Endothelial cell of umbilical vein (primary cell): ENCODE measurements around the gene CACNA2D3. TPM values are rescaled to one million over a fixed set of nuclear protein-coding genes. Genes with fewer than 3 reads are reported as not detected.

Source experiments
- BruUV-seq: library from RNA; stranded (reverse); fragments of 400-500 nt; replicated peaks from 2 replicates; lab custom pipeline; 2021; lab: Mats Ljungman, UMichigan
- CTCF ChIA-PET: fragments of 300-600, 350-600 bp; sonication (Branson Sonifier 250); formaldehyde crosslinking; loops from one replicate; lab custom pipeline; 2021; ENCODE audit warnings: antibody characterized with exemption, inconsistent platforms; lab: Charles Lee
- POLR2A ChIA-PET: fragments of 300-600, 350-600 bp; sonication (Branson Sonifier 250); formaldehyde crosslinking; loops from one replicate; lab custom pipeline; 2021; ENCODE audit warnings: antibody characterized with exemption, inconsistent platforms; lab: Charles Lee
- DNase-seq: peaks from one replicate; pipeline ENCODE4 v3.0.0-alpha.2; 2011; ENCODE audit warnings: low read depth, low spot score
- FAIRE-seq: peaks from 2 replicates; lab custom pipeline; 2011; peaks lifted over from hg19 to GRCh38; lab: Jason Lieb, UNC
- H2AFZ ChIP-seq: 2 replicates; pipeline ENCODE4 v1.6.0; 2012; ENCODE audit warnings: low read depth, low read length, control low read depth, inconsistent platforms
- H3K27ac ChIP-seq: 2 replicates; pipeline ENCODE4 v1.5.1; 2011; ENCODE audit warnings: low read depth, mild to moderate bottlenecking, control low read depth, low read length, moderate library complexity; ENCODE audit not compliant: insufficient read depth
- H3K27me3 ChIP-seq, 2 experiments: 2 replicates each; pipeline versions ENCODE4 v1.6.0 to v1.6.1; 2011; ENCODE audit warnings: low read length in 2 of 2, mixed read lengths in 1 of 2; ENCODE audit not compliant: control insufficient read depth in 2 of 2, insufficient read depth in 2 of 2
- H3K36me3 ChIP-seq, 2 experiments: 2 replicates in 1 of 2; 3 replicates in 1 of 2; pipeline ENCODE4 v1.5.1; 2011; ENCODE audit warnings: low read length in 2 of 2, mild to moderate bottlenecking in 1 of 2, moderate library complexity in 1 of 2; ENCODE audit not compliant: control insufficient read depth in 2 of 2, insufficient read depth in 2 of 2; ENCODE audit errors: extremely low read depth in 1 of 2
- H3K4me1 ChIP-seq: 3 replicates; pipeline ENCODE4 v1.5.1; 2011; ENCODE audit warnings: mild to moderate bottlenecking, low read length; ENCODE audit not compliant: control insufficient read depth, insufficient read depth; ENCODE audit errors: extremely low read depth
- H3K4me2 ChIP-seq: 2 replicates; pipeline ENCODE4 v1.6.1; 2011; ENCODE audit warnings: low read length, control low read depth, mixed read lengths; ENCODE audit not compliant: insufficient read depth
- H3K4me3 ChIP-seq, 3 experiments: fragments of 200-600 bp in 1 of 3; sonication (generic), shearing (Covaris generic) in 1 of 3; replicated peaks in 1 of 3; 2 replicates each; pipeline ENCODE4 v1.5.1; 2011 to 2016; ENCODE audit warnings: control low read depth in 3 of 3, low read length in 3 of 3, mild to moderate bottlenecking in 2 of 3, inconsistent platforms in 1 of 3, low read depth in 1 of 3, moderate library complexity in 1 of 3; ENCODE audit not compliant: insufficient read depth in 1 of 3
- H3K79me2 ChIP-seq: 2 replicates; pipeline ENCODE4 v1.6.0; 2012; ENCODE audit warnings: low read length, inconsistent platforms; ENCODE audit not compliant: control insufficient read depth, insufficient read depth
- H3K9ac ChIP-seq: replicated peaks from 2 replicates; pipeline ENCODE3; 2011; ENCODE audit warnings: low read length, control low read depth; ENCODE audit not compliant: insufficient read depth; ENCODE audit errors: extremely low read depth
- H3K9me1 ChIP-seq: replicated peaks from 3 replicates; pipeline ENCODE4 v1.6.0; 2011; ENCODE audit warnings: mild to moderate bottlenecking, low read length; ENCODE audit not compliant: control insufficient read depth, insufficient read depth; ENCODE audit errors: extremely low read depth
- H3K9me3 ChIP-seq: replicated peaks from 2 replicates; pipeline ENCODE4 v1.5.1; 2012; ENCODE audit warnings: low read length, inconsistent platforms; ENCODE audit not compliant: control insufficient read depth, insufficient read depth
- H4K20me1 ChIP-seq: replicated peaks from 2 replicates; pipeline ENCODE3; 2011; ENCODE audit warnings: mild to moderate bottlenecking, low read length; ENCODE audit not compliant: control insufficient read depth, insufficient read depth; ENCODE audit errors: extremely low read depth
- CTCF ChIP-seq, 2 donors: IDR thresholded peaks; 1 replicate in 1 of 2; 2 replicates in 1 of 2; pipeline ENCODE4 v1.5.1; 2011; ENCODE audit warnings: low read length in 2 of 2, mild to moderate bottlenecking in 2 of 2, moderate library complexity in 2 of 2, control low read depth in 1 of 2, inconsistent platforms in 1 of 2, low read depth in 1 of 2; ENCODE audit not compliant: insufficient read depth in 1 of 2; ENCODE audit errors: extremely low read depth in 1 of 2
- EZH2 ChIP-seq: IDR thresholded peaks from 2 replicates; pipeline ENCODE4 v1.6.1; 2012; ENCODE audit warnings: borderline replicate concordance, low read depth, mild to moderate bottlenecking, moderate library complexity, low read length, inconsistent platforms; ENCODE audit not compliant: severe bottlenecking
- FOS ChIP-seq: IDR thresholded peaks from 2 replicates; pipeline ENCODE4 v1.6.1; 2011; ENCODE audit warnings: mild to moderate bottlenecking, low read length, moderate library complexity, borderline replicate concordance; ENCODE audit not compliant: insufficient read depth
- GATA2 ChIP-seq: IDR thresholded peaks from 2 replicates; pipeline ENCODE4 v1.7.0; 2011; ENCODE audit warnings: low read depth, mild to moderate bottlenecking, moderate library complexity, mixed read lengths, low read length; ENCODE audit not compliant: insufficient read length, insufficient read depth
- JUN ChIP-seq: IDR thresholded peaks from 2 replicates; pipeline ENCODE4 v1.6.1; 2011; ENCODE audit warnings: borderline replicate concordance, low read depth; ENCODE audit not compliant: insufficient read length, insufficient read depth
- MAX ChIP-seq: IDR thresholded peaks from 2 replicates; pipeline ENCODE4 v1.6.1; 2011; ENCODE audit not compliant: insufficient read depth, insufficient read length
- MYC ChIP-seq: IDR thresholded peaks from one replicate; pipeline ENCODE4 v1.6.1; 2011; ENCODE audit warnings: mild to moderate bottlenecking, low read depth, low read length
- POLR2A ChIP-seq: IDR thresholded peaks from 2 replicates; pipeline ENCODE4 v1.6.1; 2012; ENCODE audit warnings: low read depth, mild to moderate bottlenecking, control low read depth, low read length
- POLR2AphosphoS5 ChIP-seq: IDR thresholded peaks from 2 replicates; pipeline ENCODE4 v1.6.1; 2012; ENCODE audit warnings: low read depth, mild to moderate bottlenecking, control low read depth, low read length, moderate library complexity; ENCODE audit not compliant: insufficient read depth
- dilution Hi-C: fragments of 300-500 bp; cut with MboI; formaldehyde crosslinking; loops from one replicate; pipeline ENCODE4 v1.15.0; 2019; ENCODE audit warnings: low sequenced_read_pairs; ENCODE audit not compliant: extremely low pct_ligation_motif_present
- intact Hi-C: fragments of 100-400 bp; cut with micrococcal nuclease; formaldehyde crosslinking; loops from one replicate; pipeline ENCODE4 v1.10.0; 2022
- polyA plus RNA-seq, 4 experiments: library from polyadenylated mRNA; depleted of rRNA in 3 of 4; stranded (reverse) in 3 of 4; unstranded in 1 of 4; fragments of >200 nt; gene quantifications; 2 replicates each; pipeline versions ENCODE4 v1.2.1 to v1.2.3, GENCODE V29; 2011 to 2012; ENCODE audit warnings: missing spikeins in 1 of 4
- total RNA-seq: library from RNA; stranded (reverse); gene quantifications from 2 replicates; pipeline ENCODE4 v1.2.3, GENCODE V29; 2021

CACNA2D3 gene
- total and polyA plus RNA-seq, 2 donors (not counting 3 experiments of a cell fraction or from before 2014, with no cell fraction given), result not detected

- ChIA-PET CTCF (no interaction called here), POLR2A (no interaction called here)
- no peak overlapping the region for H3K4me3 ChIP-seq
- H3K27me3 ChIP-seq, result no peaks in the 10 kb centered on the region
- FAIRE-seq, result no peak
- no peaks in the 10 kb centered on the region for H4K20me1 ChIP-seq
- no peaks in the 10 kb centered on the region for H3K36me3 ChIP-seq
- no peak overlapping the region for H2AFZ ChIP-seq
- BruUV-seq, result no TSS peak
- dilution Hi-C loops (no loop called here), intact Hi-C loops (no loop called here)
- no peak overlapping the region for H3K27ac ChIP-seq
- H3K9ac ChIP-seq, result no peak overlapping the region
- no peaks in the 10 kb centered on the region for H3K9me1 ChIP-seq
- TF ChIP-seq EZH2, result no peak
- H3K79me2 ChIP-seq, result no peaks in the 10 kb centered on the region
- H3K4me2 ChIP-seq, result no peak overlapping the region
- no peaks in the 10 kb centered on the region for H3K9me3 ChIP-seq
- no peak for DNase-seq
- H3K4me1 ChIP-seq, result no peaks in the 10 kb centered on the region
Observed at GRCh38 chr3:54846119-54846518, 723.8 kb downstream of the CACNA2D3 start.

- Histone ChIP-seq H4K20me1 (no peaks in the 10 kb centered on the region), H2AFZ (no peak overlapping the region), H3K79me2 (no peaks in the 10 kb centered on the region), H3K4me3 (no peak overlapping the region), H3K9me1 (no peaks in the 10 kb centered on the region), H3K4me1 (no peaks in the 10 kb centered on the region), H3K36me3 (no peaks in the 10 kb centered on the region), H3K9me3 (no peaks in the 10 kb centered on the region), H3K9ac (no peak overlapping the region), H3K27ac (no peak overlapping the region), H3K4me2 (no peak overlapping the region), H3K27me3 (no peaks in the 10 kb centered on the region)
- CTCF ChIA-PET, result no interaction called here
- DNase-seq (no peak), FAIRE-seq (no peak)
- TF ChIP-seq EZH2 (no peak), FOS (no peak), MAX (no peak), GATA2 (no peak), POLR2A (no peak), MYC (no peak), JUN (no peak), POLR2AphosphoS5 (no peak), CTCF (IDR thresholded peaks at IDR 0.05; ENCODE audit: extremely low read depth in 1 of 2, insufficient read depth in 1 of 2, low read depth in 1 of 2, low read length in 2 of 2) (no peak)
- BruUV-seq, result no TSS peak
- intact Hi-C loops (no loop called here), dilution Hi-C loops (no loop called here)
- POLR2A ChIA-PET, result no interaction called here
Observed at GRCh38 chr3:54847361-54847760, 725.0 kb downstream of the CACNA2D3 start.
